Endothelial cell (in vitro differentiated cells): ENCODE measurements around the gene KRTDAP. TPM values are rescaled to one million over a fixed set of nuclear protein-coding genes. Genes with fewer than 3 reads are reported as not detected.

ENCODE experiments used
- DNase-seq: peaks from one replicate; pipeline ENCODE4 v3.0.0; 2021; ENCODE audit warnings: low spot score
- H3K27ac Mint-ChIP-seq: one replicate; pipeline ENCODE4 v1.8.0; 2021; ENCODE audit warnings: mixed read lengths, inconsistent platforms; ENCODE audit not compliant: unreplicated experiment
- H3K27me3 Mint-ChIP-seq: one replicate; pipeline ENCODE4 v1.8.0; 2021; ENCODE audit warnings: mild to moderate bottlenecking, moderate library complexity, mixed read lengths, inconsistent platforms; ENCODE audit not compliant: unreplicated experiment
- H3K36me3 Mint-ChIP-seq: one replicate; pipeline ENCODE4 v1.8.0; 2021; ENCODE audit warnings: mild to moderate bottlenecking, low read depth, mixed read lengths, inconsistent platforms; ENCODE audit not compliant: unreplicated experiment
- H3K4me1 Mint-ChIP-seq: one replicate; pipeline ENCODE4 v1.8.0; 2021; ENCODE audit warnings: mild to moderate bottlenecking, mixed read lengths, inconsistent platforms; ENCODE audit not compliant: unreplicated experiment
- H3K4me3 Mint-ChIP-seq: one replicate; pipeline ENCODE4 v1.8.0; 2021; ENCODE audit warnings: mild to moderate bottlenecking, mixed read lengths, inconsistent platforms; ENCODE audit not compliant: unreplicated experiment
- H3K9me3 Mint-ChIP-seq: one replicate; pipeline ENCODE4 v1.8.0; 2021; ENCODE audit warnings: mixed read lengths, inconsistent platforms; ENCODE audit not compliant: unreplicated experiment
- CTCF ChIP-seq: fragments of 200-600 bp; sonication (generic); IDR thresholded peaks from one replicate; pipeline ENCODE4 v1.5.0; 2021; ENCODE audit warnings: antibody characterized with exemption; ENCODE audit not compliant: unreplicated experiment
- total RNA-seq: library from RNA; stranded (reverse); fragmentation: NEBNext Ultra II Directional; extraction: Animal tissue kit (Norgen Biotek cat#: 25700); gene quantifications from one replicate; pipeline ENCODE4 v1.2.1, GENCODE V29; 2021; ENCODE audit not compliant: unreplicated experiment

Gene KRTDAP
- total RNA-seq, 1 donor from 2014 or later, result not detected

GRCh38 chr19:35518313-35518712, 28.0 kb upstream of the KRTDAP start:
- H3K4me1 Mint-ChIP-seq, result no peaks in the 10 kb centered on the region
- H3K27ac Mint-ChIP-seq, result no peak overlapping the region
- no peaks in the 10 kb centered on the region for H3K9me3 Mint-ChIP-seq
- no peak overlapping the region for H3K4me3 Mint-ChIP-seq
- no peak for DNase-seq
- H3K27me3 Mint-ChIP-seq, result peaks cover 17% of the 10 kb centered on the region
- no peak for TF ChIP-seq CTCF
- H3K36me3 Mint-ChIP-seq, result no peaks in the 10 kb centered on the region

- TF ChIP-seq CTCF, result no peak
- Mint-ChIP-seq H3K4me3 (no peak overlapping the region), H3K27ac (no peak overlapping the region), H3K9me3 (no peaks in the 10 kb centered on the region), H3K36me3 (no peaks in the 10 kb centered on the region), H3K27me3 (peaks cover 13% of the 10 kb centered on the region), H3K4me1 (no peaks in the 10 kb centered on the region)
- no peak for DNase-seq
Observed at GRCh38 chr19:35517342-35517741, 27.1 kb upstream of the KRTDAP start.

- peaks cover 19% of the 10 kb centered on the region for H3K27me3 Mint-ChIP-seq
- H3K4me1 Mint-ChIP-seq, result no peaks in the 10 kb centered on the region
- no peaks in the 10 kb centered on the region for H3K9me3 Mint-ChIP-seq
- TF ChIP-seq CTCF, result no peak
- H3K36me3 Mint-ChIP-seq, result no peaks in the 10 kb centered on the region
- no peak for DNase-seq
- no peak overlapping the region for H3K27ac Mint-ChIP-seq
- no peak overlapping the region for H3K4me3 Mint-ChIP-seq
Observed at GRCh38 chr19:35516310-35516709, 26.0 kb upstream of the KRTDAP start.

GRCh38 chr19:35514282-35514809, 24.1 kb upstream of the KRTDAP start:
- no peak overlapping the region for H3K27ac Mint-ChIP-seq
- no peak overlapping the region for H3K4me3 Mint-ChIP-seq
- no peaks in the 10 kb centered on the region for H3K36me3 Mint-ChIP-seq
- H3K9me3 Mint-ChIP-seq, result no peaks in the 10 kb centered on the region
- DNase-seq, result no peak
- peaks cover 17% of the 10 kb centered on the region for H3K27me3 Mint-ChIP-seq
- H3K4me1 Mint-ChIP-seq, result peaks cover 1% of the 10 kb centered on the region
- TF ChIP-seq CTCF, result no peak

- TF ChIP-seq CTCF, result no peak
- peaks cover 4% of the 10 kb centered on the region for H3K4me1 Mint-ChIP-seq
- H3K9me3 Mint-ChIP-seq, result no peaks in the 10 kb centered on the region
- no peaks in the 10 kb centered on the region for H3K36me3 Mint-ChIP-seq
- DNase-seq, result no peak
- no peak within 1 kb of the TSS for H3K4me3 Mint-ChIP-seq
- peaks cover 18% of the 10 kb centered on the region for H3K27me3 Mint-ChIP-seq
- H3K27ac Mint-ChIP-seq, result no peak within 1 kb of the TSS
Observed at GRCh38 chr19:35513628-35514281, 23.5 kb upstream of the KRTDAP start, which contains the start of gene DMKN. TSS of gene DMKN (minus strand) at chr19:35513649. CDS start at chr19:35513475, 174 bp downstream.
